D341Med (cell line): ENCODE measurements around the gene ENKUR.
"Not testable (repeated sequence)": the region's sequence is repeated elsewhere in the genome, so short reads cannot be mapped to it uniquely, and the experiment has no call there.

ENCODE experiments used
- DNase-seq: peaks from one replicate; pipeline ENCODE4 v3.0.0; 2012; ENCODE audit warnings: low spot score

Gene ENKUR

DNA sequence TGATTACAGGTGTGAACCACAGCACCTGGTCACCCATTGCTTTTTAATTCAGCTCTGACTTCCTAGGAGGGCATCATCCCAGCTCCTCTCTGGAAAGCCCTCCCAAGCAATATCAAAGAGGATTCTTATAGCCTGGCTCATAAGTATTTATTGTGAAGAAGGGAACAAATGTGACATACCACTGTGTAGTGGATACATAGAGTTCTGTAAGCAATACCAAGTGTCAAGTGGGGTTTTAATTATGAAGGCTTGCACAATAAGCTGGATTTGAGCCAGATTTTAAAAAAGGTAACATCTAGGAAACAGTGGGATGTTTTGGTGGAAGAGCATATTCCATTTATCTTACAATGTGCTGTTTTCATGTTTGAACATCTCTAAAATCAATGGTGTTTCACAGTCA is 44.6 kb downstream of the ENKUR start:
- no peak for DNase-seq

- DNase-seq = no peak
These were observed 46.1 kb downstream of the ENKUR start for GRCh38 chr10:24969841-24970281.

DNA sequence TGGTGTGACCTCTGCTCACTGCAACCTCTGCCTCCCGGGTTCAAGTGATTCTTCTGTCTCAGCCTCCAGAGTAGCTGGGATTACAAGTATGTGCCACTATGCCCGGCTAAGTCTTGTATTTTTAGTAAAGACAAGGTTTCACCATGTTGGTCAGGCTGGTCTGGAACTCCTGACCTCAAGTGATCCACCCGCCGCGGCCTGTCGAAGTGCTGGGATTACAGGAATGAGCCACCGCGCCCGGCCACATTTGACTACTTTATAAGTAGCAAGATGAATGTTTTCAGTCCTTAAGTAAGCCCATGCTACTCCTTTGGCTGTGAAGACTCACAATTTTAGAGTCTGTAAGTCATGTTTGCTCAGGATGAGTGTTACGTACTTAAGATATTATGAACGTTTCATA is 47.0 kb downstream of the ENKUR start:
- not testable (repeated sequence) for DNase-seq

DNA sequence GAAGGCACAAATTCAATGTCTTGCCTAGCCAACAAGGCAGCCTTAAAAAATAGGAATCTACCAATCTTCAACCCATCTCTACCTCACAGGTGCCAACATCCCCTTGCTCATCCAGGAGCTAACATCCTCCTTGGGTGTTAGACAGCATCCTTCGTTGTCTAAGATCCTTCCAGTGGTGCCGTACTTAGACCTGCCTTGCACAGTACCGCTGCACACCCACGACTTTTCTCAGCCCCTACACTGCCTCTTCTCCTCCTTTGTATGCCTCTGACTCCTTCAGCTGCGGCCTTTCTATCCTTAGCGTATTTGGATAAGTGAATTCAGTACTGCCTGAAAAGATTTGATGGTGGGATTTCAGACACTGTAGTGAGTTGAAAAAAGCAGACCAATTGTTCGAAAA is 47.6 kb downstream of the ENKUR start:
- DNase-seq = no peak

DNA sequence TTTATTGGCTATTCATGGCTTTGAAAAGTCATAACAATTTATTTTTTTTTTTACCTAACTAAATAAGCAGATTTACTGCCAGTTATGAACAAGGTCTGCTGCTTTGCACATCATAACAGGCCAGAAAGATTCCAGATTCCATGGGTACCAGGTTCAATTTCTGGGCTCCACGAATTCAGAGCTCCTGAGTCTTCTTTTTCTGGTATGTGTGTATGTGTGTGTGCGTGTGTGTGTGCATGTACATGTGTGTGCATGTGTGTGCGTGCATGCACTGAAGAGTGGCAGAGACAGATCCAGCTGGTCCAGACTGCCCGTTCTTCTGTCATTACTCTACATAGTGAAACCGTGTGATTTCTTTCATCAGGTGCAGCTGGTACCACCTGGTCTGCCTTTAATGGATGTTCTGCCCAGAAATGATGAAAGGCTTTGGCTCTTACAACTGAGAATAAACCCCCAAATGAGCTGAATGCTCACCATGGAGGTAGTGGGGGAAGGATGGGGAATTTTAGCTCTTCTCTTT is 48.9 kb downstream of the ENKUR start:
- no peak for DNase-seq

DNA sequence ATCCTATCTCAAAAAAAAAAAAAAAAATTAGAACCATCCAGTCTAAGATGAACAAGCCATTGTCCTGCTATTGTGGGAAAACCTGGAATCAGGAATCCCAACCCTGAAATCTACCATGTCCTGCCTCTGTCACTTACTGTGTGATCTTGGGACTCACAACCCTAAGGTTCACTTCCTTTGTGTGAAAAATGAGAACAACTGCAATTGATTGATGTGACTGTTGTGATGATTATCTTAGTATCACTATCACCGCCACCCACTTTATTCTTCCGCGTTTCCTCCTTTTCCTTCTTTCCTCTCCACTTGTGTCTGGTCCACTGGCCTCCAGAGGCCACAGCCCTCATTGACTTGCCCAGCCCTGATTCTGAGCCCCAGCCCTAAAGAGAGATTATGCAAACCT is 50.9 kb downstream of the ENKUR start:
- no peak for DNase-seq

- no peak for DNase-seq
These were observed 52.4 kb downstream of the ENKUR start for GRCh38 chr10:24963521-24964041.

GRCh38 chr10:24962995-24963394 is 53.0 kb downstream of the ENKUR start:
- no peak for DNase-seq

GRCh38 chr10:24961582-24961981 is 54.4 kb downstream of the ENKUR start:
- no peak for DNase-seq

- no peak for DNase-seq
These were observed 56.6 kb downstream of the ENKUR start for GRCh38 chr10:24959382-24959730.

- DNase-seq = no peak
These were observed 57.1 kb downstream of the ENKUR start for GRCh38 chr10:24958721-24959381.

- DNase-seq = no peak
These were observed 57.8 kb downstream of the ENKUR start for GRCh38 chr10:24958091-24958720.

- DNase-seq = not testable (repeated sequence)
These were observed 58.3 kb downstream of the ENKUR start for GRCh38 chr10:24957624-24958051.

GRCh38 chr10:24953675-24954074 is 62.3 kb downstream of the ENKUR start:
- DNase-seq = no peak

GRCh38 chr10:24952707-24953645 is 63.0 kb downstream of the ENKUR start:
- DNase-seq = peak; percentile 90

- no peak for DNase-seq
These were observed 63.7 kb downstream of the ENKUR start, which contains the start of gene PRTFDC1 for GRCh38 chr10:24952143-24952706. Gene PRTFDC1, minus strand, starts transcription at chr10:24952606. Its CDS starts 31 bp downstream, at chr10:24952575.

GRCh38 chr10:24951201-24952142 is 64.5 kb downstream of the ENKUR start:
- peak; percentile 64 for DNase-seq

DNA sequence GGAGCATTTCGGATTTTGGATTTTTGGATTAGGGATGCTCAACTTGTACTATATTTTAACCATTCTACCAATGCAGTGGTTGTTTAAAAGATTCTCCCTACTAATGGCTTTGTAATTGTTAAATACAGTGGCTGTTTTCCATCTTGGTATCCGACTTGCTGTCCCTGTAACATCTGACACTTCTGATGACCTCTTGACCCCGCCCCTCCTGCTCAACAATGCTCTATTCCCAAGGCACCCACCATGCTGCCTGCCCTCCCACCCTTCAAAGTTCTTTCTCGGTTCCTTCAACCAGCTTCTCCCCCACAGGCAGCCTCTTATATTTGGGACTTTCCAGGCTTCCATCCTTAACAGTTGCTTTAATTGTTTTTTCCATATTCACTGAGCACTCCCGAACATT is 65.5 kb downstream of the ENKUR start:
- DNase-seq = no peak

DNA sequence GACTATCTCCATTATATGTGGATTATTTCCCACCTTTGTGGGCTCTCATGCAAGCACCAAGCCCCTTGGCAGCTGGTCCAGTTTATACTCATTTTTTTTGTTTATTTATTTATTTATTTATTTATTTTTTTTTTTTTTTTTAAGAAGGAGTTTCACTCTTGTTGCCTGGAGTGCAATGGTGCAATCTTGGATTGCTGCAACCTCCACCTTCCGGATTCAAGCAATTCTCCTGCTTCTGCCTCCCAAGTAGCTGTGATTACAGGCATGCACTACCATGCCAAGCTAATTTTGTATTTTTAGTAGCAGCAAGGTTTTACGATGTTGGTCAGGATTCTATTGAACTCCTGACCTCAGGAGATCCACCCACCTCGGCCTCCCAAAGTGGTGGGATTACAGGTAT is 66.3 kb downstream of the ENKUR start:
- no peak for DNase-seq

- DNase-seq = no peak
These were observed 68.5 kb downstream of the ENKUR start for GRCh38 chr10:24947304-24948097.
